ENCODE measurements around the gene HAUS1. TPM values are rescaled to one million over a fixed set of nuclear protein-coding genes. Genes with fewer than 3 reads are reported as not detected.

Gene HAUS1
- polyA plus RNA-seq, 1 donor from 2014 or later: 118 TPM

GRCh38 chr18:46155641-46156051 lies 51.5 kb downstream of the HAUS1 start:
- Histone ChIP-seq H3K9ac (ENCODE audit: low read length) (no peak overlapping the region), H3F3A (ENCODE audit: insufficient read depth, low read length, poor library complexity, severe bottlenecking) (no peaks in the 10 kb centered on the region), H4K20me1 (ENCODE audit: insufficient read depth) (no peaks in the 10 kb centered on the region), H3K27me3 (ENCODE audit: insufficient read depth, low read depth, low read length) (no peaks in the 10 kb centered on the region), H3K27ac (ENCODE audit: low read length) (no peak overlapping the region), H3K36me3 (ENCODE audit: insufficient read depth, low read length) (no peaks in the 10 kb centered on the region), H3K9me2 (ENCODE audit: insufficient read depth, low read length) (no peaks in the 10 kb centered on the region), H3K79me2 (replicated peaks; ENCODE audit: insufficient read depth, low read length) (no peaks in the 10 kb centered on the region), H3K4me2 (ENCODE audit: low read length) (no peak overlapping the region), H2AFZ (ENCODE audit: low read depth, low read length) (no peak overlapping the region), H3K4me3 (ENCODE audit: low read length) (no peak overlapping the region), H3K9me3 (ENCODE audit: low read length) (no peaks in the 10 kb centered on the region)
- no peak for TF ChIP-seq REST (IDR thresholded peaks at IDR 0.05; ENCODE audit: borderline replicate concordance)
- TF ChIP-seq POLR2AphosphoS5 (IDR thresholded peaks at IDR 0.05): no peak
- no peak for TF ChIP-seq SMC3 (conservative IDR thresholded peaks at IDR 0.05; ENCODE audit: poor library complexity)
- TF ChIP-seq RAD21 (conservative IDR thresholded peaks at IDR 0.05): no peak
- TF ChIP-seq TAF1 (IDR thresholded peaks at IDR 0.05; ENCODE audit: low read depth): no peak
- TF ChIP-seq MXI1 (conservative IDR thresholded peaks at IDR 0.05; ENCODE audit: poor library complexity, severe bottlenecking): no peak
- no peak for TF ChIP-seq EP300 (conservative IDR thresholded peaks at IDR 0.05; ENCODE audit: poor library complexity, severe bottlenecking)
- no peak for TF ChIP-seq CTCF (IDR thresholded peaks at IDR 0.05; ENCODE audit: poor library complexity, severe bottlenecking)
- TF ChIP-seq EZH2 (IDR thresholded peaks at IDR 0.05; ENCODE audit: borderline replicate concordance, insufficient read depth, low read length, poor library complexity, severe bottlenecking): no peak

- Histone ChIP-seq H4K20me1 (ENCODE audit: insufficient read depth) (no peaks in the 10 kb centered on the region), H3K9me2 (ENCODE audit: insufficient read depth, low read length) (no peaks in the 10 kb centered on the region), H3K36me3 (ENCODE audit: insufficient read depth, low read length) (no peaks in the 10 kb centered on the region), H3K4me3 (ENCODE audit: low read length) (no peak overlapping the region), H3K9me3 (ENCODE audit: low read length) (no peaks in the 10 kb centered on the region), H3F3A (ENCODE audit: insufficient read depth, low read length, poor library complexity, severe bottlenecking) (no peaks in the 10 kb centered on the region), H3K27me3 (ENCODE audit: insufficient read depth, low read depth, low read length) (no peaks in the 10 kb centered on the region), H3K27ac (ENCODE audit: low read length) (no peak overlapping the region), H3K79me2 (replicated peaks; ENCODE audit: insufficient read depth, low read length) (no peaks in the 10 kb centered on the region), H3K9ac (ENCODE audit: low read length) (no peak overlapping the region), H2AFZ (ENCODE audit: low read depth, low read length) (no peak overlapping the region), H3K4me2 (ENCODE audit: low read length) (no peak overlapping the region)
- TF ChIP-seq MXI1 (conservative IDR thresholded peaks at IDR 0.05; ENCODE audit: poor library complexity, severe bottlenecking): no peak
- no peak for TF ChIP-seq CTCF (IDR thresholded peaks at IDR 0.05; ENCODE audit: poor library complexity, severe bottlenecking)
- TF ChIP-seq EP300 (conservative IDR thresholded peaks at IDR 0.05; ENCODE audit: poor library complexity, severe bottlenecking): no peak
- TF ChIP-seq TAF1 (IDR thresholded peaks at IDR 0.05; ENCODE audit: low read depth): no peak
- TF ChIP-seq REST (IDR thresholded peaks at IDR 0.05; ENCODE audit: borderline replicate concordance): no peak
- no peak for TF ChIP-seq EZH2 (IDR thresholded peaks at IDR 0.05; ENCODE audit: borderline replicate concordance, insufficient read depth, low read length, poor library complexity, severe bottlenecking)
- TF ChIP-seq POLR2AphosphoS5 (IDR thresholded peaks at IDR 0.05): no peak
- TF ChIP-seq SMC3 (conservative IDR thresholded peaks at IDR 0.05; ENCODE audit: poor library complexity): no peak
- TF ChIP-seq RAD21 (conservative IDR thresholded peaks at IDR 0.05): no peak
These were observed 52.0 kb downstream of the HAUS1 start for GRCh38 chr18:46156124-46156745.
